SK-N-SH (cell line): ENCODE results near the gene LRP1. TPM values are rescaled to one million over a fixed set of nuclear protein-coding genes. Genes with fewer than 3 reads are reported as not detected.
A peak's percentile ranks its signal among the peaks of the same experiment; 100 is the strongest.

Experiments used
- CTCF ChIA-PET: fragments of 300-600, 350-600 bp; formaldehyde crosslinking; extraction: SDS; loops from one replicate; lab custom pipeline; 2021; lab: Yijun Ruan, JAX
- POLR2A ChIA-PET: fragments of 350-600 bp; sonication (Branson Sonifier 250); formaldehyde crosslinking; extraction: SDS; loops from one replicate; lab custom pipeline; 2020; ENCODE audit warnings: antibody characterized with exemption, inconsistent platforms; lab: Yijun Ruan, JAX
- DNase-seq: peaks from one replicate; pipeline ENCODE4 v3.0.0; 2012
- H2AFZ ChIP-seq: fragments of 200-600 bp; sonication (generic); 2 replicates; pipeline ENCODE4 v1.8.1; 2016; ENCODE audit warnings: antibody characterized with exemption, mild to moderate bottlenecking, low read depth
- H3F3A ChIP-seq: fragments of 200-600 bp; sonication (generic); replicated peaks from 2 replicates; pipeline ENCODE3; 2016; ENCODE audit warnings: antibody characterized with exemption, mild to moderate bottlenecking; ENCODE audit not compliant: insufficient read depth
- H3K27ac ChIP-seq, 2 experiments: fragments of 200-500 bp in 1 of 2; fragments of 200-600 bp in 1 of 2; sonication (Bioruptor generic) in 1 of 2; sonication (generic), shearing (Covaris generic) in 1 of 2; 2 replicates each; pipeline versions ENCODE4 v1.5.1 to v1.6.1; 2014 to 2016; ENCODE audit warnings: low read depth in 2 of 2, inconsistent platforms in 1 of 2, low read length in 1 of 2, mild to moderate bottlenecking in 1 of 2, mixed read lengths in 1 of 2
- H3K27me3 ChIP-seq: fragments of 200-600 bp; sonication (generic), shearing (Covaris generic); 2 replicates; pipeline ENCODE4 v1.6.1; 2016; ENCODE audit warnings: mixed run types; ENCODE audit not compliant: insufficient read depth
- H3K36me3 ChIP-seq, 2 experiments: fragments of 200-500 bp in 1 of 2; fragments of 200-600 bp in 1 of 2; sonication (Bioruptor generic) in 1 of 2; sonication (generic) in 1 of 2; replicated peaks in 1 of 2; 2 replicates each; pipeline versions ENCODE3 to v1.5.1; 2014 to 2016; ENCODE audit warnings: low read length in 1 of 2, mild to moderate bottlenecking in 1 of 2; ENCODE audit not compliant: insufficient read depth in 2 of 2, control insufficient read depth in 1 of 2
- H3K4me1 ChIP-seq, 2 experiments: fragments of 200-500 bp in 1 of 2; fragments of 200-600 bp in 1 of 2; sonication (Bioruptor generic) in 1 of 2; sonication (generic), shearing (Covaris generic) in 1 of 2; 2 replicates each; pipeline versions ENCODE4 v1.5.1 to v1.6.1; 2014 to 2016; ENCODE audit warnings: low read depth in 1 of 2, low read length in 1 of 2, mixed run types in 1 of 2; ENCODE audit not compliant: insufficient read depth in 2 of 2, control insufficient read depth in 1 of 2
- H3K4me2 ChIP-seq: fragments of 200-600 bp; sonication (generic), shearing (Covaris generic); 2 replicates; pipeline ENCODE4 v1.6.1; 2017; ENCODE audit warnings: mixed run types
- H3K4me3 ChIP-seq, 2 experiments: fragments of 200-500 bp in 1 of 2; fragments of 200-600 bp in 1 of 2; sonication (Bioruptor generic) in 1 of 2; sonication (generic), shearing (Covaris generic) in 1 of 2; 2 replicates each; pipeline versions ENCODE4 v1.5.1 to v1.8.1; 2014 to 2016; ENCODE audit warnings: low read depth in 2 of 2, inconsistent platforms in 1 of 2, low read length in 1 of 2, mild to moderate bottlenecking in 1 of 2, mixed read lengths in 1 of 2, moderate library complexity in 1 of 2
- H3K79me2 ChIP-seq: fragments of 200-600 bp; sonication (generic); 2 replicates; pipeline ENCODE4 v1.8.1; 2017; ENCODE audit warnings: mild to moderate bottlenecking; ENCODE audit not compliant: insufficient read depth
- H3K9ac ChIP-seq: fragments of 200-600 bp; sonication (generic); 2 replicates; pipeline ENCODE4 v1.6.1; 2017; ENCODE audit warnings: mixed run types
- H3K9me2 ChIP-seq: fragments of 200-600 bp; sonication (generic); 2 replicates; pipeline ENCODE4 v1.6.1; 2017; ENCODE audit warnings: mixed run types
- H3K9me3 ChIP-seq: fragments of 200-600 bp; sonication (generic); 2 replicates; pipeline ENCODE4 v1.6.1; 2017; ENCODE audit warnings: mixed run types, mild to moderate bottlenecking, moderate library complexity
- H4K20me1 ChIP-seq: fragments of 200-600 bp; sonication (generic); 2 replicates; pipeline ENCODE4 v1.6.1; 2017; ENCODE audit warnings: mild to moderate bottlenecking, mixed run types; ENCODE audit not compliant: insufficient read depth
- CHD2 ChIP-seq: fragments of 150-350 bp; IDR thresholded peaks from 2 replicates; pipeline ENCODE4 v1.6.1; 2018; ENCODE audit warnings: low read length; ENCODE audit not compliant: partially characterized antibody
- EP300 ChIP-seq, 2 experiments: IDR thresholded peaks; 2 replicates each; pipeline versions ENCODE4 v1.4.0 to v1.6.1; 2012; ENCODE audit warnings: borderline replicate concordance in 1 of 2, low read depth in 1 of 2, low read length in 1 of 2
- EZH2phosphoT487 ChIP-seq: fragments of 200-600 bp; sonication (generic); IDR thresholded peaks from 2 replicates; pipeline ENCODE4 v1.6.1; 2017; ENCODE audit warnings: low read depth, mixed run types, mild to moderate bottlenecking, antibody characterized with exemption, moderate library complexity, borderline replicate concordance
- GATA2 ChIP-seq: sonication (generic); formaldehyde crosslinking; IDR thresholded peaks from 2 replicates; pipeline ENCODE4 v1.5.0; 2020; ENCODE audit warnings: mild to moderate bottlenecking, missing genetic modification reagents
- IRF3 ChIP-seq: fragments of 150-350 bp; IDR thresholded peaks from 2 replicates; pipeline ENCODE4 v1.6.1; 2016; ENCODE audit warnings: mild to moderate bottlenecking, low read depth, low read length
- JUND ChIP-seq: IDR thresholded peaks from 2 replicates; pipeline ENCODE4 v1.4.0; 2012
- MXI1 ChIP-seq: IDR thresholded peaks from 2 replicates; pipeline ENCODE4 v1.6.1; 2012; ENCODE audit warnings: mild to moderate bottlenecking, low read depth, low read length, improper control_type of control experiment
- SMC3 ChIP-seq: IDR thresholded peaks from 2 replicates; pipeline ENCODE4 v1.6.1; 2012; ENCODE audit warnings: low read depth, low read length, improper control_type of control experiment
- ZBTB33 ChIP-seq: IDR thresholded peaks from 2 replicates; pipeline ENCODE4 v1.4.0; 2012; ENCODE audit warnings: low read depth, borderline replicate concordance
- WGBS: methylation state at CpG from one replicate; pipeline ENCODE4 v1.1.6; 2017; ENCODE audit warnings: low lambda C conversion rate; 5-methylcytosine and 5-hydroxymethylcytosine counted together
- polyA plus RNA-seq, 3 experiments: library from polyadenylated mRNA; depleted of rRNA; stranded (reverse); fragments of >200 nt; gene quantifications; 2 replicates each; pipeline ENCODE4 v1.2.3, GENCODE V29; 2012
- TF ChIP-seq, protein P1 (sequence below): fragments of 150-350 bp; IDR thresholded peaks from 2 replicates; pipeline ENCODE4 v1.6.1; 2017; ENCODE audit warnings: antibody characterized with exemption, low read length, low read depth, borderline replicate concordance

LRP1 gene
- polyA plus RNA-seq, 1 of the 3 experiments (the other 2 are of a cell fraction): 55.0 TPM

- POLR2A ChIA-PET: interaction anchor here (0.5 to 5.6 kb wide), 8 partner anchors 12 to 1271 kb away, joined by 3 to 43 read pairs (median 3); partner anchors contain the start of gene SHMT2
- H3K36me3 ChIP-seq: peaks cover 0 to 2% of the 10 kb centered on the region in 2 experiments
- H2AFZ ChIP-seq: no peak overlapping the region
- H4K20me1 ChIP-seq: no peaks in the 10 kb centered on the region
- peaks cover 23 to 46% of the 10 kb centered on the region in 2 experiments; a peak in 2 of 4 replicates for H3K4me1 ChIP-seq
- WGBS: 24% methylated on average over 38 of the region's 48 CpGs
- H3K27ac ChIP-seq: no peak overlapping the region
- TF ChIP-seq SMC3: no peak
- TF ChIP-seq CHD2: no peak
- no peak for TF ChIP-seq EZH2phosphoT487
- no peak for TF ChIP-seq MXI1
- TF ChIP-seq IRF3: no peak
- TF ChIP-seq GATA2: no peak
- TF ChIP-seq, protein P1, sequence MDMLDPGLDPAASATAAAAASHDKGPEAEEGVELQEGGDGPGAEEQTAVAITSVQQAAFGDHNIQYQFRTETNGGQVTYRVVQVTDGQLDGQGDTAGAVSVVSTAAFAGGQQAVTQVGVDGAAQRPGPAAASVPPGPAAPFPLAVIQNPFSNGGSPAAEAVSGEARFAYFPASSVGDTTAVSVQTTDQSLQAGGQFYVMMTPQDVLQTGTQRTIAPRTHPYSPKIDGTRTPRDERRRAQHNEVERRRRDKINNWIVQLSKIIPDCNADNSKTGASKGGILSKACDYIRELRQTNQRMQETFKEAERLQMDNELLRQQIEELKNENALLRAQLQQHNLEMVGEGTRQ: no peak
- no peak for TF ChIP-seq EP300 (IDR thresholded peaks at IDR 0.05; ENCODE audit: borderline replicate concordance in 1 of 2, low read depth in 1 of 2, low read length in 1 of 2)
- TF ChIP-seq JUND: no peak
- no peak for TF ChIP-seq ZBTB33
- H3K4me2 ChIP-seq: peak overlapping the region; percentile 96; the same call in 1 of the 2 replicates
- no peaks in the 10 kb centered on the region for H3K9me3 ChIP-seq
- H3K4me3 ChIP-seq: peak overlapping the region in 1 of 2 experiments; percentile 58; a peak in 2 of 4 replicates
- H3K9me2 ChIP-seq: no peaks in the 10 kb centered on the region
- CTCF ChIA-PET: interaction anchor here (0.9 to 31.5 kb wide), 23 partner anchors 11 to 342 kb away, joined by 3 to 937 read pairs (median 8); partner anchors contain the start of genes GLI1, INHBE, LRP1 and LRP1-AS
- no peak overlapping the region for H3K9ac ChIP-seq
- peaks cover 17% of the 10 kb centered on the region for H3F3A ChIP-seq
- H3K79me2 ChIP-seq: no peaks in the 10 kb centered on the region
- peaks cover 19% of the 10 kb centered on the region; the same call in 1 of the 2 replicates for H3K27me3 ChIP-seq
- DNase-seq: peak; percentile 57
These were observed 113.4 kb downstream of the LRP1 start for GRCh38 chr12:57241402-57242310.
